ENCODE results near the gene NOP16. TPM values are rescaled to one million over a fixed set of nuclear protein-coding genes. Genes with fewer than 3 reads are reported as not detected.

NOP16 gene
- total RNA-seq, 1 donor from 2014 or later, result 19.1 TPM

GRCh38 chr5:176381979-176382378 is 6.4 kb downstream of the NOP16 start:
- Histone ChIP-seq H3K36me3 (peaks cover 49% of the 10 kb centered on the region), H3K4me3 (no peak overlapping the region), H3K9me3 (replicated peaks) (no peaks in the 10 kb centered on the region), H3K27ac (replicated peaks) (peak overlapping the region; percentile 88), H3K27me3 (ENCODE audit: low read depth) (no peaks in the 10 kb centered on the region), H3K4me1 (peaks cover 31% of the 10 kb centered on the region)
- no peak for TF ChIP-seq CTCF (IDR thresholded peaks at IDR 0.05; ENCODE audit: borderline replicate concordance)
- intact Hi-C loops (cut with micrococcal nuclease), result no loop called here
- no peak for DNase-seq

GRCh38 chr5:176381423-176381822 is 7.0 kb downstream of the NOP16 start:
- peak overlapping the region; percentile 88 for H3K27ac ChIP-seq (replicated peaks)
- peak overlapping the region; percentile 18 for H3K4me3 ChIP-seq
- no peak for TF ChIP-seq CTCF (IDR thresholded peaks at IDR 0.05; ENCODE audit: borderline replicate concordance)
- H3K36me3 ChIP-seq, result peaks cover 48% of the 10 kb centered on the region
- peaks cover 25% of the 10 kb centered on the region for H3K4me1 ChIP-seq
- no peaks in the 10 kb centered on the region for H3K9me3 ChIP-seq (replicated peaks)
- no peaks in the 10 kb centered on the region for H3K27me3 ChIP-seq (ENCODE audit: low read depth)
- no peak for DNase-seq
- intact Hi-C loops (cut with micrococcal nuclease), result no loop called here

- intact Hi-C loops (cut with micrococcal nuclease), result no loop called here
- Histone ChIP-seq H3K9me3 (replicated peaks) (no peaks in the 10 kb centered on the region), H3K36me3 (peaks cover 33% of the 10 kb centered on the region), H3K27me3 (ENCODE audit: low read depth) (no peaks in the 10 kb centered on the region), H3K4me1 (peaks cover 24% of the 10 kb centered on the region), H3K4me3 (no peak overlapping the region), H3K27ac (replicated peaks) (peak overlapping the region; percentile 88)
- no peak for DNase-seq
- TF ChIP-seq CTCF (IDR thresholded peaks at IDR 0.05; ENCODE audit: borderline replicate concordance), result no peak
These were observed 8.5 kb downstream of the NOP16 start for GRCh38 chr5:176379881-176380280.

DNA sequence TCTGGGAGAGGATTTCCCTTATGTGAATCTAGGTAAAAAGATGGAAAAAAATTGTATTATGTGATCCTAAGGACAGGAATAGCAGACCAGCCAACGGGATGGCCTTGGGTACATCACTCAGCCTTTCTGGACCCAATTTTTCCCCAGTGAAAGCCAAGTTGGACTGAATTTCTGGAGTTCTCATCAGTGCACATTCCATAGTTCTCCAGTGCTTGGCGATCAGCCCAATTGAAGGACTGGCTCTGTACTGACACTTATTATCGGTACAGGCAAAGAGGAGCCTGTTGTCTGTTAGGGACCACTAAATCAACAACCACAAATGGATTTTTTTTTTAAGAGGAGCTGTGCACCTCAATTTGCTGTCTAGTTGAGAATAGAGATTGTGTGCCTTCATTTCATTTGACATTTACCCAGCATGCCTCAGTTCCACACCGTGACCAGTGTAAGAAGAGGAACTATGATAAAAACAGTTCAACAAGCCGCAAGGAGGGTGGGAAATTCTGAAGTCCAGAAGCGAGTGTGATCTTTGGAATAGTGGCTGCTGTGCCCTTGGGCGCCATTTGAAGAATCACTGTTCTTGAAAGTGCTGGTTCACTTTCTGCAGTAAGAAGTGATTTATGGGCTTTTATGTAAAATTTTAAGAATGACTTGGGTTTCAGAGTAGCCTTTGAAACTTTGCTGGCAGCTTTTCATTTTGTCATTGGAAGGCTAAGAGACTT is 15.1 kb downstream of the NOP16 start:
- intact Hi-C loops (cut with micrococcal nuclease), result no loop called here
- Histone ChIP-seq H3K4me1 (peaks cover 48% of the 10 kb centered on the region), H3K9me3 (replicated peaks) (no peaks in the 10 kb centered on the region), H3K27me3 (ENCODE audit: low read depth) (no peaks in the 10 kb centered on the region), H3K36me3 (peaks cover 16% of the 10 kb centered on the region), H3K4me3 (no peak overlapping the region), H3K27ac (replicated peaks) (peak overlapping the region; percentile 72)
- peak; percentile 38 for DNase-seq
- TF ChIP-seq CTCF (IDR thresholded peaks at IDR 0.05; ENCODE audit: borderline replicate concordance), result no peak

DNA sequence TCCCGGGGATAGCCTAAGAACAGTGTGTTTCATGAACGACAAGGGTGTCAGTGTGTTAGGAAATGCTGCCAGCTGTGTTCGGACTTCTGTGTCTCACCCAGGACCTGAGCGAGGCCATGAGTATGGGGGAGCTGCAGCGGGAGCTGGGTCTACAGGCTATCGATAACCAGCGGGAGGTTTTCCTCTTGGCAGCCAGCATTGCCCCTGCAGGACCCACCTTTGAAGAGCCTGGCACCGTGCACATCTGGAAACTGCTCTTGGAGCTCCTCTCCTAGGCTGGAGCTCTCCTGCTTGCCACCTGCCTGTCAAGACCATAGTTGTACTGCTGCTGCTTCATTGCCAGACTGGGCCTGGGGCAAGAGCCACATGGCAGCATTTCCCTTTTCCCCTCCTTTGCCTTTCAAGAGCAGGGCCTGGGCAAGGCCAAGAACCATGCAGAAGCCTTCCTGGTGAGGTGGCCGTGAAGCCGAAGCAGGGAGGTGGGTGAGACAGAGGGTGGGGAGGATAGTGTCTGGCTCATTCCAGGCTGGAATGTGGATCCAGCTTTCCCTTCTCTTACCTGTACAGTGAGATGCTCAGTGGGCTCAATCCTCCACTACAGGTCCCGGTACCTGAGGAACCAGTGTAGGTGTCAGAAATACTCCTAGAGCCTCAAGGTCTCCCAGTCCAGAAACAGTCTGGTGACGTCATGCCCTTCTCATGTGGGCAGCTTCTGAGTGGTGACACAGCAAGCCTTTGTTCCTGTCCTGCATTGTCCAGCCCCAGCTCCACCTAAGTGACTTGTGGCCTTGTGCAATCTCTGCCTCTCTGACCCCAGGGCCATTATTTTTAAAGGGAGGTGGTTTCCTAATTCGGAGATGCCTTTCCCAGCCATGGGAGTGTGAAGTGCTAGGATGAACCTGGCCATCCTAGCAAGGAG is 16.5 kb downstream of the NOP16 start:
- H3K36me3 ChIP-seq, result peaks cover 28% of the 10 kb centered on the region
- peak overlapping the region; percentile 72 for H3K27ac ChIP-seq (replicated peaks)
- DNase-seq, result no peak
- H3K4me1 ChIP-seq, result peaks cover 48% of the 10 kb centered on the region
- H3K27me3 ChIP-seq (ENCODE audit: low read depth), result no peaks in the 10 kb centered on the region
- no peaks in the 10 kb centered on the region for H3K9me3 ChIP-seq (replicated peaks)
- no peak overlapping the region for H3K4me3 ChIP-seq
- TF ChIP-seq CTCF (IDR thresholded peaks at IDR 0.05; ENCODE audit: borderline replicate concordance), result no peak
- intact Hi-C loops (cut with micrococcal nuclease), result no loop called here

Measured in left ventricle myocardium inferior (tissue), 1 donor.